Epithelial cell of proximal tubule (primary cell): ENCODE results near the gene NEDD8. TPM values are rescaled to one million over a fixed set of nuclear protein-coding genes. Genes with fewer than 3 reads are reported as not detected.

Experiments used
- DNase-seq: peaks from one replicate; pipeline ENCODE4 v3.0.0-alpha.2; 2011; ENCODE audit warnings: low read depth
- H3K4me3 ChIP-seq: 2 replicates; pipeline ENCODE4 v1.5.1; 2011; ENCODE audit warnings: low read depth, mild to moderate bottlenecking, low read length
- CTCF ChIP-seq: conservative IDR thresholded peaks from 2 replicates; pipeline ENCODE4 v1.5.1; 2012; ENCODE audit warnings: low read depth, mild to moderate bottlenecking, low read length
- total RNA-seq: library from RNA; depleted of rRNA; stranded (reverse); fragments of >200 nt; gene quantifications from 2 replicates; pipeline ENCODE4 v1.2.3, GENCODE V29; 2015

NEDD8 gene
- total RNA-seq, 1 donor from 2014 or later, result 220 TPM

- no peak for TF ChIP-seq CTCF
- DNase-seq, result no peak
- H3K4me3 ChIP-seq, result peak overlapping the region; percentile 89
These were observed 38.5 kb upstream of the NEDD8 start for GRCh38 chr14:24270537-24271133.

GRCh38 chr14:24269910-24270536, 37.9 kb upstream of the NEDD8 start:
- DNase-seq, result no peak
- no peak for TF ChIP-seq CTCF
- H3K4me3 ChIP-seq, result no peak overlapping the region

- H3K4me3 ChIP-seq, result no peak overlapping the region
- no peak for TF ChIP-seq CTCF
- no peak for DNase-seq
These were observed 37.2 kb upstream of the NEDD8 start for GRCh38 chr14:24269368-24269767.

- H3K4me3 ChIP-seq, result no peak overlapping the region
- TF ChIP-seq CTCF, result no peak
- no peak for DNase-seq
These were observed 36.1 kb upstream of the NEDD8 start for GRCh38 chr14:24268225-24268624.

- H3K4me3 ChIP-seq, result no peak overlapping the region
- TF ChIP-seq CTCF, result no peak
- DNase-seq, result no peak
These were observed 35.3 kb upstream of the NEDD8 start for GRCh38 chr14:24267516-24267915.

- no peak for DNase-seq
- no peak overlapping the region for H3K4me3 ChIP-seq
- no peak for TF ChIP-seq CTCF
These were observed 34.4 kb upstream of the NEDD8 start for GRCh38 chr14:24266344-24267244.
